Vagina (tissue), 2 donors: ENCODE results near the gene RAPGEF4. TPM values are rescaled to one million over a fixed set of nuclear protein-coding genes. Genes with fewer than 3 reads are reported as not detected.

Experiments
- DNase-seq, 2 donors: peaks; one replicate each; pipeline ENCODE4 v3.0.0-alpha.2; 2017; ENCODE audit errors: extremely low spot score in 2 of 2
- H3K27ac ChIP-seq: fragments of 200-600 bp; sonication (generic); one replicate; pipeline ENCODE4 v1.5.1; 2019
- H3K27me3 ChIP-seq: fragments of 200-600 bp; sonication (generic); one replicate; pipeline ENCODE4 v1.5.1; 2019
- H3K36me3 ChIP-seq, 2 donors: fragments of 200-600 bp; sonication (generic); one replicate each; pipeline ENCODE4 v1.5.1; 2017 to 2019
- H3K4me1 ChIP-seq: fragments of 200-600 bp; sonication (generic); one replicate; pipeline ENCODE4 v1.5.1; 2019
- H3K4me3 ChIP-seq, 2 donors: fragments of 200-600 bp; sonication (generic); 1 replicate in 1 of 2; 2 replicates in 1 of 2; pipeline ENCODE4 v1.5.1; 2016 to 2019
- H3K9me3 ChIP-seq: fragments of 200-600 bp; sonication (generic); one replicate; pipeline ENCODE4 v1.5.1; 2019
- POLR2A ChIP-seq, 2 donors: fragments of 450-650 bp; IDR thresholded peaks; one replicate each; pipeline ENCODE4 v1.6.1; 2017; ENCODE audit warnings: antibody characterized with exemption in 2 of 2, mild to moderate bottlenecking in 2 of 2, moderate library complexity in 2 of 2
- POLR2AphosphoS5 ChIP-seq, 2 donors: sonication (generic); formaldehyde crosslinking; IDR thresholded peaks; one replicate each; pipeline ENCODE4 v1.9.0; 2017; ENCODE audit warnings: antibody characterized with exemption in 2 of 2, mild to moderate bottlenecking in 2 of 2, low read depth in 1 of 2; ENCODE audit not compliant: insufficient read depth in 1 of 2
- intact Hi-C: fragments of 100-400 bp; cut with DNase I; formaldehyde crosslinking; loops from one replicate; pipeline ENCODE4 v1.15.1; 2023
- total RNA-seq: library from RNA; depleted of rRNA; stranded (reverse); fragments of >200 nt; gene quantifications from one replicate; pipeline ENCODE4 v1.2.3, GENCODE V29; 2016
- TF ChIP-seq, protein P1 (sequence below), 3 experiments: fragments of 450-650 bp in 2 of 3; fragments of 200-600 bp in 1 of 3; sonication (generic) in 1 of 3; IDR thresholded peaks; one replicate each; pipeline ENCODE4 v1.5.1; 2017 to 2019; ENCODE audit warnings: antibody characterized with exemption in 3 of 3, mild to moderate bottlenecking in 2 of 3, moderate library complexity in 2 of 3

The RAPGEF4 gene
- total RNA-seq, 1 donor from 2014 or later, result 18.4 TPM

DNA sequence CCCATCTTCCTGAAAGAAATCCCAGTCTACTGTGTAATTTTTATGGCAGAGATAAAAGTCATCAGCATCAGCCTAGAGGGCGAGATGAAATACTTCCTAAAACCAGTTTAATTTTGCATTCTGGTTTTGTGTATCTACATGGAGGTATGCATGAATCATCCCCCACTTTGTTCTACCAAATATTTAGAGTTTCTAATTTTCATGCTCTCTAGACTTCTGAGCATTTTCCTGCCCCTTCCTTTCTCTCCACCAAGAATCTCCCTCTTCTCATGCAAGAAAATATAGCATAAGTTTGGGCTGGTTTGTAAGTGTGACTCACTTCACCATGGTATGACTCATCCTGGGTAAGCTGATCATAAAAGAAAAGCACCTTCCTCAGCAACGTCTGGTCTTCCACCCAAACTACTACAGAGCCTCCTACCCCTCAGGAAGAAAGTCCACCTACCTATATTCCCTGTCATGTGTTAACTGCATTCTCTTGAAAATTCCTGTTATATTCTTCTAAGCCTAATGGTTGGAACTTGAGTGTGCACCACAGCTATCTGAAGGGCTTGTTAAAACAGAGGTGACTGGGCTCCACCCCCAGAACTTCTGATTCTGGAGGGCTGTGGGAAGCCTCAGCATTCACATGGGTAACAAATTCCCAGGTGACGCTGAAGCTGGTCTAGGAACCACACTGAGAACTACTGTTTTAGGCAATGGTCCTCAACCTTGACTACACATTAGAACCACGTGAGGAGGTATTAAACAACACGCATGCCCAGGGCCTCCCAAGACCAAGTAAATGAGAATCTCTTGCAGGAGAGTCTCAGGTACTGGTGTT, 37.4 kb upstream of the RAPGEF4 start:
- H3K4me3 ChIP-seq, result no peak overlapping the region
- DNase-seq, result no peak
- no peaks in the 10 kb centered on the region for H3K27me3 ChIP-seq
- peaks cover 9% of the 10 kb centered on the region for H3K4me1 ChIP-seq
- H3K9me3 ChIP-seq, result no peaks in the 10 kb centered on the region
- intact Hi-C loops, result no loop called here
- no peak overlapping the region for H3K27ac ChIP-seq
- H3K36me3 ChIP-seq, result no peaks in the 10 kb centered on the region
- TF ChIP-seq POLR2A (IDR thresholded peaks at IDR 0.05) (no peak), POLR2AphosphoS5 (IDR thresholded peaks at IDR 0.05; ENCODE audit: insufficient read depth in 1 of 2, low read depth in 1 of 2) (peak in 1 of 2 donors; percentile 50)
- TF ChIP-seq, protein P1, sequence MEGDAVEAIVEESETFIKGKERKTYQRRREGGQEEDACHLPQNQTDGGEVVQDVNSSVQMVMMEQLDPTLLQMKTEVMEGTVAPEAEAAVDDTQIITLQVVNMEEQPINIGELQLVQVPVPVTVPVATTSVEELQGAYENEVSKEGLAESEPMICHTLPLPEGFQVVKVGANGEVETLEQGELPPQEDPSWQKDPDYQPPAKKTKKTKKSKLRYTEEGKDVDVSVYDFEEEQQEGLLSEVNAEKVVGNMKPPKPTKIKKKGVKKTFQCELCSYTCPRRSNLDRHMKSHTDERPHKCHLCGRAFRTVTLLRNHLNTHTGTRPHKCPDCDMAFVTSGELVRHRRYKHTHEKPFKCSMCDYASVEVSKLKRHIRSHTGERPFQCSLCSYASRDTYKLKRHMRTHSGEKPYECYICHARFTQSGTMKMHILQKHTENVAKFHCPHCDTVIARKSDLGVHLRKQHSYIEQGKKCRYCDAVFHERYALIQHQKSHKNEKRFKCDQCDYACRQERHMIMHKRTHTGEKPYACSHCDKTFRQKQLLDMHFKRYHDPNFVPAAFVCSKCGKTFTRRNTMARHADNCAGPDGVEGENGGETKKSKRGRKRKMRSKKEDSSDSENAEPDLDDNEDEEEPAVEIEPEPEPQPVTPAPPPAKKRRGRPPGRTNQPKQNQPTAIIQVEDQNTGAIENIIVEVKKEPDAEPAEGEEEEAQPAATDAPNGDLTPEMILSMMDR (IDR thresholded peaks at IDR 0.05), result no peak

DNA sequence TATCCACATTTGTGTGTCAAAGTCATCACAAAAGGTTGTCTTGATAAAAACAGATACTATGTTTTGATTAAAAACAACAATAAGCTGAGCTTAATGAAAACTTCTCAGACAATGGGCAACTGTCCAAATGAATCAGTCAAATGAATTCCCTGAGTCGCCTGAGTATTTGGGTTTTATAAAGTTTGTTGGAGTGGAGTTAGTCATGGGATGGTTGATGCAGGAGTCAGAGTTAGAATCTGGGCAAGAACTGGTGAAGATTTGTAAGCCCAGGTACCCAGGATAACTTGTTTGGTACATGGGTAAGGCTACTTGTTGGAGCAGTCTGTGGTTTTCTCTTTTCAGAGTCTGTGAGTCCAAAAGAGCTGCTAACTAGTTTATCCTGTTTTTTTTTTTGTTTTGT, 34.4 kb upstream of the RAPGEF4 start:
- Histone ChIP-seq H3K9me3 (no peaks in the 10 kb centered on the region), H3K4me1 (no peaks in the 10 kb centered on the region), H3K27ac (no peak overlapping the region), H3K4me3 (no peak overlapping the region), H3K36me3 (no peaks in the 10 kb centered on the region), H3K27me3 (no peaks in the 10 kb centered on the region)
- DNase-seq, result no peak
- intact Hi-C loops, result no loop called here
- no peak for TF ChIP-seq POLR2AphosphoS5 (IDR thresholded peaks at IDR 0.05; ENCODE audit: insufficient read depth in 1 of 2, low read depth in 1 of 2)
- TF ChIP-seq, protein P1 (IDR thresholded peaks at IDR 0.05), result no peak
- no peak for TF ChIP-seq POLR2A (IDR thresholded peaks at IDR 0.05)

DNA sequence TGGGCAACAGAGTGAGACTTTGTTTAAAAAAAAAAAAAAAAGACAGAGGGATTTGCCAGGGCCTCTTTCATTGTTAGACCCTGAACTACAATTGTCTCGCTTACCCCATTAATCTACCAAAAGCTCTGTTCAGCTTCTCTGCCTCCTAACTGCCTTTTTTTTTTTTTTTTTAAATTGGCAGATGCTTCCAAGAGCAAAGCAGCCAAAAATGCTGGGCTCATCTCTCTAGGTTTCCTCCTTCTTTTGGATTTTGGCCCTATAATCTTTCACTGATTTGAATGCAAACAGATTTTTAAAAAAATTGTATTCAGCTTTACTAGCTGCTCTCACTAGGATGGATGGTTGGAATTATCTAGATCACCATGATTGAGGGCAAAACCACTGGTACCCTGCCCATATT, 33.2 kb upstream of the RAPGEF4 start:
- Histone ChIP-seq H3K36me3 (no peaks in the 10 kb centered on the region), H3K9me3 (no peaks in the 10 kb centered on the region), H3K4me3 (no peak overlapping the region), H3K27me3 (no peaks in the 10 kb centered on the region), H3K4me1 (no peaks in the 10 kb centered on the region), H3K27ac (no peak overlapping the region)
- intact Hi-C loops, result no loop called here
- TF ChIP-seq POLR2AphosphoS5 (IDR thresholded peaks at IDR 0.05; ENCODE audit: insufficient read depth in 1 of 2, low read depth in 1 of 2) (no peak), POLR2A (IDR thresholded peaks at IDR 0.05) (no peak)
- TF ChIP-seq, protein P1 (IDR thresholded peaks at IDR 0.05), result no peak
- DNase-seq, result no peak

DNA sequence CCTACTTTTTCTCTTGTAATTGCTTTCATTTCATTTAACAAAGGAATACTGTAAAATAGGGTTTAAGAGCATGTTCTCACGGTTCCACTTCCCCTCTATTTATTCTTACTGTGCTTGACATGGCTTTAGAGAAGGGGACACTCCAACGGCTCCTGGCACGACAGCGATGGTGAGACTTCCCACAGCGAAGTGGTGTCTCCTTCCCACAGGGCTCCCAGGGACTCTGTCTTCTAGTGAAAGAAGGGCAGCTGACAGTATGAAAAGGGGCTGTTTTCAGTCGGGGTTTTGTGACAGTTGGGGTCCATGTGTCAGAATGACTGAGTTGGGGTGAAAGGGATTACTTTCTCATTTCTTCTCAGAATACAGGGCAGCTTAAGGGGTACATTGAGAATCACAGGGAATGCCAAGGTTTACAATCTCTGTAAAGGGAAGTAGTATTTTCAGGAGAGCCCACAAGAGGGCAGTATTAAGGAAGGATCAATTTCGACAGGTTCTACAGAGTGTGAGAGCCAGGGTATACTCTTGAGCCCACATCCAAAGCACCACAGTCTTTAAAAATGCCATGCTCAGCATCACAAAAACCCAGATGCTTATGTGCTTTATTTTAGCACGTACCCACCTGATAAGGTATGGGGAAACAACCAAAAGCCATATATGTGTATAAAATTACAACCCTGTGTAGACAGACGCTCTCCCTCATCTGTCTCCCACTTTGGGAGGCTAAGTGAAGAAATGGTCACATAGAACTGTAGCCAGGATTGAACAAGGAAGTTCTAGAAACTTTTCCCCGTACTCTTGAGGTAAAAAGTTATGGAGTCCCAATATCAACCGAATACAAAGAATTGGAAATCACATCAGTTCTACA, 31.3 kb upstream of the RAPGEF4 start:
- H3K4me3 ChIP-seq, result no peak overlapping the region
- DNase-seq, result no peak
- no peaks in the 10 kb centered on the region for H3K27me3 ChIP-seq
- H3K27ac ChIP-seq, result no peak overlapping the region
- H3K9me3 ChIP-seq, result no peaks in the 10 kb centered on the region
- intact Hi-C loops, result no loop called here
- H3K36me3 ChIP-seq, result no peaks in the 10 kb centered on the region
- TF ChIP-seq POLR2A (IDR thresholded peaks at IDR 0.05) (no peak), POLR2AphosphoS5 (IDR thresholded peaks at IDR 0.05; ENCODE audit: insufficient read depth in 1 of 2, low read depth in 1 of 2) (no peak)
- TF ChIP-seq, protein P1 (IDR thresholded peaks at IDR 0.05), result no peak
- no peaks in the 10 kb centered on the region for H3K4me1 ChIP-seq
